GM18520 (cell line): Measurements from ENCODE around the gene UGT2B10.
"Not testable (repeated sequence)": the region's sequence is repeated elsewhere in the genome, so short reads cannot be mapped to it uniquely, and the experiment has no call there.

Experiments used
- ATAC-seq: cut with Tn5 transposase; IDR thresholded peaks from one replicate; pipeline ENCODE4 v1.9.1; 2021; ENCODE audit not compliant: unreplicated experiment

Gene UGT2B10

GRCh38 chr4:68815617-68816409, at the start of gene UGT2B10:
UGT2B10 (plus strand) TSS chr4:68815994; CDS start chr4:68816020, 26 bp downstream.
- not testable (repeated sequence) for ATAC-seq

- not testable (repeated sequence) for ATAC-seq
Measured at GRCh38 chr4:68771836-68772235, 44.0 kb upstream of the UGT2B10 start.

GRCh38 chr4:68773699-68774098, 42.1 kb upstream of the UGT2B10 start:
- ATAC-seq, result no peak

DNA sequence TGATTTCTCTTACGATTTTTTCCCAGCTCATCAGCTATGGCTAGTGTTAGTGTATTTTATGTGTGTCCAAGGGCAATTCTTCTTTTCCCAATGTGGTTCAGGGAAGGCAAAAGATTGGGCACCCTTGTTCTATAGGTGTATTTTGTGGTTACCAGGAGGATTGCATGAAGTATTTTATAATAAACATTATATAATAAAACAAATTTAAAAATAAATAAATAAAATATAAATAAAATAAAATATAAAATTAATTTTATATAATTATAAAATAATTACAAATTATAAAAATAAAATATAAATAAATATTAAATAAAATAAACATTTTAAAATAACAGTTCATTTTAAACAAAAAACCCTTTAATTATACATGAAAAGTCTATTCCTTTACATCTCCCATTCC, 35.6 kb upstream of the UGT2B10 start:
- no peak for ATAC-seq

DNA sequence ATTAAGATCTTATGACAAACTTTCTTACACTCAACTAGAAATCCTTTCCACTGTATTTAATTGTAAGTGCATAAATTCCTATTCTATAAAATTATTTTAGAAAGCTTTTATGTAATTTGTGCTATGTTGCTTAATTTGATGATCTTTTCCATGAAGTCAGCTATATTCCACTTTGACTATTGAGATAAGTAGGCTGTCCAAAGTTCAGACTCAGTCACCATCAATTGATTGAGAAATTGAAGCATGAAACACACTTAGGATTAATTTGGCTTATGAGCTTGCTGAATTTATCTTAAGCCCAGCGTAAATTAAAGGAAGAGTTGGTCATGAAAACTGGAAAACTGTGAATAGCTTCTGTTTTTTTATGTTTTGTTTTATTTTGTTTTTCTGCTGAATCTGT, 18.7 kb upstream of the UGT2B10 start:
- ATAC-seq, result no peak

DNA sequence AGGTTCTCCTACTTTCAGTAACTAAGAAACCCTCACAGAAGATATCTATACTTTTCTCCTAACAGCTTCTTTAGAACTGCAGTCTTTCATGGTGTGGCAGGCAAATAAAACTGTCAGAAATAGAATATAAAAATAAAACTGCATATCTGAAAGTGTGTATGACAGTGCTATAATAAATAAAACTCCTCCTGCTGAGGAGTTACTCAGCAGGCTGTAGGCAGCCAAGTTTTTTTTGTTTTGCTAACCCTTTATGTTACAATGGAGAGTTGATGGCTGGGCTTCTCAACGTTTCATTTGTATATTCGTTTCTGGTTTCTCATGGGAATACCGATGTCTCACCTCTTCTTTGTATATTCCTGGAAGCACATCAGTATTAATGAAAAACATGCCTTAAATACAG, 18.2 kb upstream of the UGT2B10 start:
- no peak for ATAC-seq

- no peak for ATAC-seq
Measured at GRCh38 chr4:68803013-68803412, 12.8 kb upstream of the UGT2B10 start.

- ATAC-seq, result no peak
Measured at GRCh38 chr4:68808060-68808459, 7.7 kb upstream of the UGT2B10 start.

- ATAC-seq, result no peak
Measured at GRCh38 chr4:68810919-68811318, 4.9 kb upstream of the UGT2B10 start.

DNA sequence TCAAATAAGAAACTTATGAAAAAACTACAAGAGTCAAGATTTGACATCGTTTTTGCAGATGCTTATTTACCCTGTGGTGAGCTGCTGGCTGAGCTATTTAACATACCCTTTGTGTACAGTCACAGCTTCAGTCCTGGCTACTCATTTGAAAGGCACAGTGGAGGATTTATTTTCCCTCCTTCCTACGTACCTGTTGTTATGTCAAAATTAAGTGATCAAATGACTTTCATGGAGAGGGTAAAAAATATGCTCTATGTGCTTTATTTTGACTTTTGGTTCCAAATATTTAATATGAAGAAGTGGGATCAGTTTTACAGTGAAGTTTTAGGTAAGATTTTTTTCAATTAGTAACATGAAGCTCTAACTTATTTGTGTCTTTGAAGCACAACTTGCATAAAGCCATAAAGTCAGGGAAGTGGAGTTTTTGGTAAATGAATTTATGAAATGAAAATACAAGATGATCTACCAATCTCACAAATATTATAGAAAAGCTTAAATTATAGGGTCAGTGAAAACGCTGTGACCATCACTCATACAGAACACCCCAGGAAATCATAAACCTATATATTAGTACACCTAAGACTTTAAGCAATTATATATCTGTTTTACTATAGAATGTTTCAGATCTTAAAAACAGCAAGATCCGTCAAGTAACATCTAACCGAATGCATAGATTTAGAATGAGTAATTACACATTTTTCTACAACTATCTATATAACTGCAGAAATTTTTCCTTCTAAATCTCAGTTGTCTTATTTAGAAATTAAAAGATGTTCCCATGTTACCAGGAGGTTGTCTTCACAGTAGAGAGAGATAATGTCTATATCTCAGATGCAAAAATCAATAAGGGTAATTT, 844 bp downstream of the UGT2B10 start:
- ATAC-seq, result not testable (repeated sequence)

DNA sequence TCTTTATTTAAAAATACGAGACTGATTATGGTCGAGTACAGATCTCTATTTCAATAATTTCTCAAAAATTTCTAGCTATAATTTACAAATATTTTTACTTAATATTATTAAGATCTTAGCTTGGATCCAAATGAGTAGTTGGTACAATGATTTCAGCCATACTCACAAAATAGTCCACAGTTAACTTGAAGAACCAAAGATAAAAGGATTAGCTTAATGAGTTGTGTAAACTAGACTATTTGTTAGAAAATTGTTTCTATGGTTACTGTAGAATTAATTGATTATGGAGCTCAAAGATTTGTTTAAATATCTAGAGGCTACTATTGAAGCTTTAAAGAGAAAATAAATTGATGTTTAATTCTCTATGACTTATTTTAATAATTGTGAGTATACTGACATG, 1.6 kb downstream of the UGT2B10 start:
- no peak for ATAC-seq

- not testable (repeated sequence) for ATAC-seq
Measured at GRCh38 chr4:68818030-68818462, 2.3 kb downstream of the UGT2B10 start.

GRCh38 chr4:68831642-68832041, 15.8 kb downstream of the UGT2B10 start:
- ATAC-seq, result no peak

DNA sequence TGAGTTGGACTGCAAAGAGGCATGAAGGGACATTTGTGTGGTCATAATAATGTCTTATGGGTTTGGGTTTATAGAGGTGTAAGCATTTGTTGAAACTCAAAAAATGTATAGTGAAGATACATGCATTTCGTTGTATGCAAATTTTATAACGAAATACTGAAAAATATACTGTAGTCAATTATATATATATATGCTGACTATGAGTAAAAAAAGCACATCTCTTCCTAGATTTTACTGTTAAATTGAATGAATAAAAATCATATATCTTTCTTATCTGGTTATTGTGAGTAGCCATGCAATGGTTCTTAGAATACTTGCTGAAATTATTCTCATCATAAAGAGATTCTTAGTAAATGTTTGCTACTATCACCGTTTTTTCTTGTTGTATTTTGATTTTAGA, 34.5 kb downstream of the UGT2B10 start:
- no peak for ATAC-seq

DNA sequence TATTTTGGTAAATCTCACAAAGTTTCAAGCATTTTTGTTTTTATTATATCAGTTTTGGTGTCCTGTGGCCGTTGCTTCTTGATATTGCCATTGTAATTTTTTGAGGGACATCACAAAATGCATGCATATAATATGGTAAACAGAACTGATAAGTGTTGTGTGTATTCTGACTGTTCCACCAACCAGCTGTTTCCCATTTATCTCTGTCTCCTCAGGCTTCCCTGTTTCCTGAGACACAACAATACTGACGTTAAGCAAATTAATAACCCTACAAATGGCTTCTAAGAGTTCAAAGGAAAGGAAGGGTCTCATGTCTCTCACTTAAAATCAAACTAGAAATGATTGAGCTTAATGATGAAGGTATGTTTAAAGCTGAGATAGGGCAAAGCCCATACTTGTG, 40.0 kb downstream of the UGT2B10 start:
- ATAC-seq, result no peak

DNA sequence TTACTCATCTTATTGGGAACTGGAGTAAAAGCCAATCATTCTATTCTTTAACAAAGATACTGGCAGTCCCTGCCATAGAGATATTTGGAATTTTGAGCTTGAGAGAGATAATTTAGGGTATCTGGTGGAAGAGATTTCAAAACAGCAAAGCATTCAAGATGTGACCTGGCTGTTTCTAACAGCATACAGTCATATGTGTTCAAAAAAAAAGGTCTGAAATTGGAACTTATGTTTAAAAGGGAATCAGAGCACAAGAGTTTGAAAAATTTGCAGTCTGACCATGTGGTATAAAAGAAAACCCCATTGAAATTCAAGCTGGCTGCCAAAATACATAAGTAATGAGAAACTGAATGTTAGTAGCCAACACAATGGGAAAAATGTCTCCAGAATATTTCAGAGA, 42.2 kb downstream of the UGT2B10 start:
- ATAC-seq, result no peak

GRCh38 chr4:68859655-68860054, 43.9 kb downstream of the UGT2B10 start:
- no peak for ATAC-seq

GRCh38 chr4:68861057-68861456, 45.3 kb downstream of the UGT2B10 start:
- ATAC-seq, result no peak

DNA sequence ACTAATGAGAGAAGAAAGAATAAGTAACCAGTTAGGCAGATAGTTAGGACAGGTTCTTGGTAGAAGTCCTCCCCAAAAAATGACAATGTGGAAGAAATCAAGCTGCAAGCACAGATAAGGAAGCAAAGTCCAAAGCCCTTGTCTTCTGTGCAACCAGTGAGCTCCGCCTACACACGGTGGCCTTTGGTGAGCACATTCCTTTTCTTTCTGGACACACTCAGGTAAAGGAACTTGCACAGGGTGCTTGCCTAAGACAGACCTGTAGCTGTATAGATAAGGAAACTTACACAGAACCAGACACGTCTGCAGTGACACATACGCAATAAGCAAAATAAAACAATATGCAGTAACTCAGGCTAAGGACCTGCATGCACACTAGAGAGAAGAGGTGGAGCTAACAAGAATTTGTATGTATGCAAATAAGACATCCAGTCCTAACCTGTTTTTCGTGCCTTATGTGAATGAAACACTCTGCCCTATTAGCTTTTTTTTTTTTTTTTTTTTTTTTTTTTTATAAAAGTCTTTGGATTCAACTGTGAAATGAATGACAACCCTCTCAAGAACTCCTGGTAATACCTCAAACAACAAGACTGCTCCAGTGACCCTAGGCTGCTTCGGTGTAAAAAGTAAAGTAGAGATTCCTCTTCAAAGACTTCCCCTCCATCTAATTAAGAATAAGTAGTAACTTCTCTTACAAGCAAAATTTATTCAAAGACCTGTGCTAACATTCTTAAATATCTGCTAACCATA, 48.8 kb downstream of the UGT2B10 start:
- no peak for ATAC-seq

- no peak for ATAC-seq
Measured at GRCh38 chr4:68865188-68865638, 49.4 kb downstream of the UGT2B10 start.

DNA sequence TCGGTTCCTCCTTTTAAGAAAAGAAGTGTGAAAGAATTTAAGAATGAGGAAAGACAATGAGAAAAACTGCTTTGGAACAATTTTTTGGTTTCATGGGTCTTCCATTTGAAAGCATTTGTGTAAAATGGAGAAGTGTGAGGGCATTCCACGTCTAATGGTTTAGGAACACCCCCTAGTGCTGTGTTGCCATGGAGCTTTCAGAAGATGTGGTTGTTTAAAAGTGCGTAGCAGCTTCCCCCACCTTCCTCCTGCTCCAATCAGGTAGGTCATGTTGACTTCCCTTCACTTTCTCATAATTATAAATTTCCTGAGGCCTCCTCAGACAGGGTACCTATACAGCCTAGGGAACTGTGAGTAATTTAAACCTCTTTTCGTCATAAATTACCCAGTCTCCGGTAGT, 50.0 kb downstream of the UGT2B10 start:
- no peak for ATAC-seq
